ENCODE measurements around the gene HLA-DQB1. TPM values are rescaled to one million over a fixed set of nuclear protein-coding genes. Genes with fewer than 3 reads are reported as not detected.

The HLA-DQB1 gene
- total and polyA plus RNA-seq, 2 of the 8 experiments (the other 6 are each of a cell fraction or from before 2014, with no cell fraction given): 1.2 to 5.2 TPM

GRCh38 chr6:32641122-32641521, 25.3 kb downstream of the HLA-DQB1 start (continued):
- TF ChIP-seq NRF1 (IDR thresholded peaks at IDR 0.05; ENCODE audit: low read depth, low read length) (no peak), EGR1 (IDR thresholded peaks at IDR 0.05; ENCODE audit: borderline replicate concordance, low read depth, low read length) (no peak), HDAC2 (IDR thresholded peaks at IDR 0.05; ENCODE audit: borderline replicate concordance in 1 of 2, low read depth in 2 of 2, low read length in 2 of 2) (no peak), FOSL1 (IDR thresholded peaks at IDR 0.05; ENCODE audit: insufficient read depth, low read depth, low read length) (no peak), SP4 (IDR thresholded peaks at IDR 0.05; ENCODE audit: low read length) (no peak), POLR2A (IDR thresholded peaks at IDR 0.05; ENCODE audit: control extremely low read depth in 1 of 2, low read depth in 2 of 2, low read length in 2 of 2) (no peak)

Data from H1 (cell line).